T1000 (cell line): ENCODE measurements around the gene NFIB.

Experiments used
- DNase-seq: peaks from one replicate; lab custom pipeline; 2025; ENCODE audit warnings: mixed read lengths; lab: John Stamatoyannopoulos, UW

NFIB gene

GRCh38 chr9:14188011-14188410, 125.9 kb downstream of the NFIB start:
- no peak for DNase-seq

GRCh38 chr9:14186096-14186495, 127.8 kb downstream of the NFIB start:
- no peak for DNase-seq

- no peak for DNase-seq
Measured at GRCh38 chr9:14185016-14185415, 128.9 kb downstream of the NFIB start.

GRCh38 chr9:14183001-14183400, 130.9 kb downstream of the NFIB start:
- DNase-seq, result no peak

- DNase-seq, result no peak
Measured at GRCh38 chr9:14180960-14181537, 132.9 kb downstream of the NFIB start.

- no peak for DNase-seq
Measured at GRCh38 chr9:14180093-14180959, 133.6 kb downstream of the NFIB start.

- no peak for DNase-seq
Measured at GRCh38 chr9:14179449-14179848, 134.5 kb downstream of the NFIB start.

- no peak for DNase-seq
Measured at GRCh38 chr9:14175778-14176177, 138.2 kb downstream of the NFIB start.

- no peak for DNase-seq
Measured at GRCh38 chr9:14173713-14174112, 140.2 kb downstream of the NFIB start.

- DNase-seq, result no peak
Measured at GRCh38 chr9:14170973-14171596, 142.9 kb downstream of the NFIB start.

- no peak for DNase-seq
Measured at GRCh38 chr9:14170392-14170931, 143.5 kb downstream of the NFIB start.

GRCh38 chr9:14168381-14168780, 145.6 kb downstream of the NFIB start:
- DNase-seq, result no peak

- DNase-seq, result no peak
Measured at GRCh38 chr9:14165376-14166035, 148.4 kb downstream of the NFIB start.

- DNase-seq, result no peak
Measured at GRCh38 chr9:14164908-14165307, 149.0 kb downstream of the NFIB start.

- no peak for DNase-seq
Measured at GRCh38 chr9:14159440-14160216, 154.3 kb downstream of the NFIB start.

GRCh38 chr9:14158916-14159315, 155.0 kb downstream of the NFIB start:
- DNase-seq, result no peak

GRCh38 chr9:14158136-14158813, 155.7 kb downstream of the NFIB start:
- no peak for DNase-seq

GRCh38 chr9:14157191-14157590, 156.8 kb downstream of the NFIB start:
- no peak for DNase-seq

GRCh38 chr9:14156046-14156445, 157.9 kb downstream of the NFIB start:
- DNase-seq, result no peak

GRCh38 chr9:14155237-14155636, 158.7 kb downstream of the NFIB start:
- no peak for DNase-seq

- DNase-seq, result no peak
Measured at GRCh38 chr9:14153310-14153720, 160.6 kb downstream of the NFIB start.
